Choroid plexus epithelial cell (primary cell): Measurements from ENCODE around the gene SPATA7.

Source experiments
- DNase-seq: peaks from one replicate; pipeline ENCODE4 v3.0.0-alpha.2; 2010; ENCODE audit warnings: low read depth
- H3K4me3 ChIP-seq: 2 replicates; pipeline ENCODE4 v1.5.1; 2011; ENCODE audit warnings: low read depth, mild to moderate bottlenecking, control low read depth, low read length, moderate library complexity
- CTCF ChIP-seq: conservative IDR thresholded peaks from 2 replicates; pipeline ENCODE4 v1.5.1; 2011; ENCODE audit warnings: low read depth, mild to moderate bottlenecking, control low read depth, inconsistent platforms, low read length, moderate library complexity

The SPATA7 gene

GRCh38 chr14:88470542-88471440 is 85.3 kb downstream of the SPATA7 start:
- TF ChIP-seq CTCF, result no peak
- no peak overlapping the region for H3K4me3 ChIP-seq
- peak; percentile 17 for DNase-seq

GRCh38 chr14:88473791-88474190 is 88.3 kb downstream of the SPATA7 start:
- no peak for TF ChIP-seq CTCF
- no peak overlapping the region for H3K4me3 ChIP-seq
- peak; percentile 57 for DNase-seq

GRCh38 chr14:88476214-88476774 is 90.8 kb downstream of the SPATA7 start:
- no peak for DNase-seq
- TF ChIP-seq CTCF, result no peak
- no peak overlapping the region for H3K4me3 ChIP-seq

GRCh38 chr14:88476825-88477224 is 91.4 kb downstream of the SPATA7 start:
- no peak overlapping the region for H3K4me3 ChIP-seq
- no peak for DNase-seq
- no peak for TF ChIP-seq CTCF

GRCh38 chr14:88477513-88478250 is 92.2 kb downstream of the SPATA7 start:
- DNase-seq, result no peak
- H3K4me3 ChIP-seq, result no peak overlapping the region
- no peak for TF ChIP-seq CTCF

- DNase-seq, result no peak
Measured at GRCh38 chr14:88478931-88479330, 93.5 kb downstream of the SPATA7 start.

More at GRCh38 chr14:88478931-88479330, 93.5 kb downstream of the SPATA7 start:
- no peak overlapping the region for H3K4me3 ChIP-seq
- no peak for TF ChIP-seq CTCF
